Esophagus squamous epithelium (tissue), 4 donors: Measurements from ENCODE around the gene MCIDAS.

Experiments used
- CTCF ChIP-seq, 6 experiments: fragments of 450-650 bp in 4 of 6; fragments of 200-600 bp in 2 of 6; sonication (generic) in 2 of 6; IDR thresholded peaks; one replicate each; pipeline ENCODE4 v1.5.1; 2016 to 2019; ENCODE audit warnings: antibody characterized with exemption in 6 of 6, mild to moderate bottlenecking in 4 of 6, moderate library complexity in 4 of 6
- POLR2A ChIP-seq, 4 donors: fragments of 450-650 bp; IDR thresholded peaks; one replicate each; pipeline ENCODE4 v1.6.1; 2017; ENCODE audit warnings: antibody characterized with exemption in 4 of 4, mild to moderate bottlenecking in 4 of 4, moderate library complexity in 3 of 4

- TF ChIP-seq CTCF (IDR thresholded peaks at IDR 0.05): no peak
- no peak for TF ChIP-seq POLR2A (IDR thresholded peaks at IDR 0.05)
Measured at GRCh38 chr5:55175781-55176175, 51.3 kb downstream of the MCIDAS start.
